Measurements from ENCODE around the gene SETX.

GRCh38 chr9:132341177-132341840 lies 13.5 kb downstream of the SETX start:
- no peak for TF ChIP-seq POLR2A (IDR thresholded peaks at IDR 0.05; ENCODE audit: insufficient read depth in 1 of 2, low read depth in 2 of 2, low read length in 2 of 2)
- no peak for TF ChIP-seq CTCF (CRISPR knock-in tag; IDR thresholded peaks at IDR 0.05)
- TF ChIP-seq SOX6 (IDR thresholded peaks at IDR 0.05), result no peak
- TF ChIP-seq SOX6 (CRISPR knock-in tag; IDR thresholded peaks at IDR 0.05), result no peak
- no peak for TF ChIP-seq POLR2AphosphoS2 (IDR thresholded peaks at IDR 0.05; ENCODE audit: low read depth, low read length)
- no peak for TF ChIP-seq CREM (IDR thresholded peaks at IDR 0.05)
- TF ChIP-seq CREM (CRISPR knock-in tag; IDR thresholded peaks at IDR 0.05), result no peak
- no peak for TF ChIP-seq MYNN (CRISPR knock-in tag; IDR thresholded peaks at IDR 0.05; ENCODE audit: low read depth)
- no peak for TF ChIP-seq ZEB1 (IDR thresholded peaks at IDR 0.05; ENCODE audit: insufficient replicate concordance, low read depth)
- no peak for TF ChIP-seq BRF2 (CRISPR knock-in tag; IDR thresholded peaks at IDR 0.05)
- no peak for TF ChIP-seq XRCC5 (optimal IDR thresholded peaks at IDR 0.05; ENCODE audit: low read length)
- TF ChIP-seq ETV5 (CRISPR knock-in tag; IDR thresholded peaks at IDR 0.05; ENCODE audit: borderline replicate concordance), result no peak
- no peak for TF ChIP-seq CEBPZ (IDR thresholded peaks at IDR 0.05; ENCODE audit: low read length)
- no peak for TF ChIP-seq ETV6 (CRISPR knock-in tag; conservative IDR thresholded peaks at IDR 0.05)
- no peak for TF ChIP-seq SMARCE1 (IDR thresholded peaks at IDR 0.05; ENCODE audit: borderline replicate concordance)
- TF ChIP-seq ATF6 (CRISPR knock-in tag; conservative IDR thresholded peaks at IDR 0.05), result no peak
